ENCODE measurements around the gene SLC16A2. TPM values are rescaled to one million over a fixed set of nuclear protein-coding genes. Genes with fewer than 3 reads are reported as not detected.
A peak's percentile ranks its signal among the peaks of the same experiment; 100 is the strongest.

Gene SLC16A2
- total RNA-seq, 1 experiment from 2014 or later, result 8.5 TPM

- DNase-seq (no peak), ATAC-seq (no peak)
- Histone ChIP-seq H3K9me3 (ENCODE audit: low read length) (no peaks in the 10 kb centered on the region), H3K27ac (ENCODE audit: low read length) (no peak overlapping the region), H3F3A (ENCODE audit: low read length, unreplicated experiment) (no peaks in the 10 kb centered on the region), H2AFZ (ENCODE audit: low read length) (no peak overlapping the region), H3K9ac (ENCODE audit: low read length) (no peak overlapping the region), H3K79me2 (ENCODE audit: low read length) (no peaks in the 10 kb centered on the region), H3K4me1 (ENCODE audit: insufficient read depth, low read length) (no peaks in the 10 kb centered on the region), H4K20me1 (ENCODE audit: low read length) (no peaks in the 10 kb centered on the region), H3K36me3 (ENCODE audit: low read depth, low read length) (no peaks in the 10 kb centered on the region), H3K4me3 (ENCODE audit: low read length) (no peak overlapping the region), H3K4me2 (ENCODE audit: low read length) (no peak overlapping the region), H3K9me2 (replicated peaks; ENCODE audit: low read length) (no peaks in the 10 kb centered on the region), H3K27me3 (ENCODE audit: low read length) (no peaks in the 10 kb centered on the region)
- intact Hi-C loops (cut with micrococcal nuclease), result no loop called here
- ChIA-PET CTCF (no interaction called here), POLR2A (ENCODE audit: unreplicated experiment) (no interaction called here)
- no TSS peak for BruUV-seq (replicated peaks)
- TF ChIP-seq EZH2 (IDR thresholded peaks at IDR 0.05; ENCODE audit: low read length, unreplicated experiment), result no peak
These were observed 44.0 kb upstream of the SLC16A2 start for GRCh38 chrX:74377282-74377681.

- Histone ChIP-seq H4K20me1 (ENCODE audit: low read length) (no peaks in the 10 kb centered on the region), H3K4me3 (ENCODE audit: low read length) (no peak overlapping the region), H3F3A (ENCODE audit: low read length, unreplicated experiment) (no peaks in the 10 kb centered on the region), H3K9ac (ENCODE audit: low read length) (no peak overlapping the region), H3K36me3 (ENCODE audit: low read depth, low read length) (no peaks in the 10 kb centered on the region), H3K9me3 (ENCODE audit: low read length) (no peaks in the 10 kb centered on the region), H3K27me3 (ENCODE audit: low read length) (no peaks in the 10 kb centered on the region), H3K27ac (ENCODE audit: low read length) (no peak overlapping the region), H3K9me2 (replicated peaks; ENCODE audit: low read length) (no peaks in the 10 kb centered on the region), H3K4me1 (ENCODE audit: insufficient read depth, low read length) (peaks cover 8% of the 10 kb centered on the region), H3K79me2 (ENCODE audit: low read length) (no peaks in the 10 kb centered on the region), H2AFZ (ENCODE audit: low read length) (no peak overlapping the region), H3K4me2 (ENCODE audit: low read length) (no peak overlapping the region)
- DNase-seq, result peak; percentile 83
- POLR2A ChIA-PET (ENCODE audit: unreplicated experiment), result no interaction called here
- BruUV-seq (replicated peaks), result no TSS peak
- intact Hi-C loops (cut with micrococcal nuclease), result loop anchor here (1.0 to 5.0 kb wide), 6 partner anchors 38 to 168 kb away; partner anchors contain the start of gene SLC16A2
- CTCF ChIA-PET, result interaction anchor here (0.7 kb wide), 1 partner anchor 154 kb away, joined by 3 read pairs; no protein-coding TSS in a partner anchor
- peak; percentile 85 for ATAC-seq
- TF ChIP-seq EZH2 (IDR thresholded peaks at IDR 0.05; ENCODE audit: low read length, unreplicated experiment) (no peak), CTCF (conservative IDR thresholded peaks at IDR 0.05; ENCODE audit: low read depth, low read length) (peak; percentile 83)
These were observed 38.7 kb upstream of the SLC16A2 start for GRCh38 chrX:74382613-74383012.

DNA sequence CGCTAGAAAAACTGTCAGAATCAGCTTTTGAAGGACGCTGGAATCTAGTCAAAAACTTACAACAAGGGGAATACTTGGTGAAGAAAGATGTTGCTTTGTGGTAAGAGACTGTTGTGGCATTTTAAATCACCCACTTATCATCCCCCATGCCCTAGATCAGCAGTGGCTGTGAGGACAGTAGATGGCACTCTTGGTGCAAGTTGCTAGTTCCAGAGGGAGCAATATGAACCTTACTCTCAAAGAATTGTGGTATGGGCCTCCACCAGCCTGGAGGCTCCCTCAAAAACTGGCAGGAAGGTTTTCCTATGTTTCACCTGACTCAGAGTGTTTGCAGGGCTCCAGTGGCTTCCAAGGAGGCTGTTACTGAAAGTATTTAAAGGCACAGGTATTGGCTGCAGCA is 37.7 kb upstream of the SLC16A2 start:
- no peaks in the 10 kb centered on the region for H3K36me3 ChIP-seq (ENCODE audit: low read depth, low read length)
- CTCF ChIA-PET, result no interaction called here
- POLR2A ChIA-PET (ENCODE audit: unreplicated experiment), result no interaction called here
- H3K9me2 ChIP-seq (replicated peaks; ENCODE audit: low read length), result no peaks in the 10 kb centered on the region
- peaks cover 11% of the 10 kb centered on the region for H3K4me1 ChIP-seq (ENCODE audit: insufficient read depth, low read length)
- intact Hi-C loops (cut with micrococcal nuclease), result loop anchor here (1.0 to 5.0 kb wide), 5 partner anchors 37 to 167 kb away; partner anchors contain the start of gene SLC16A2
- 0 out of 2 replicates have a peak overlapping the region, but pooled peaks have one; percentile 2 for H2AFZ ChIP-seq (ENCODE audit: low read length)
- H3K4me3 ChIP-seq (ENCODE audit: low read length), result no peak overlapping the region
- H4K20me1 ChIP-seq (ENCODE audit: low read length), result no peaks in the 10 kb centered on the region
- TF ChIP-seq EZH2phosphoT487 (IDR thresholded peaks at IDR 0.05; ENCODE audit: borderline replicate concordance, low read length) (no peak), EZH2 (IDR thresholded peaks at IDR 0.05; ENCODE audit: low read length, unreplicated experiment) (no peak), CTCF (conservative IDR thresholded peaks at IDR 0.05; ENCODE audit: low read depth, low read length) (peak; percentile 88)
- H3F3A ChIP-seq (ENCODE audit: low read length, unreplicated experiment), result no peaks in the 10 kb centered on the region
- H3K9me3 ChIP-seq (ENCODE audit: low read length), result no peaks in the 10 kb centered on the region
- ATAC-seq, result peak; percentile 94
- H3K27ac ChIP-seq (ENCODE audit: low read length), result no peak overlapping the region
- H3K4me2 ChIP-seq (ENCODE audit: low read length), result no peak overlapping the region
- H3K79me2 ChIP-seq (ENCODE audit: low read length), result no peaks in the 10 kb centered on the region
- no TSS peak for BruUV-seq (replicated peaks)
- DNase-seq, result peak; percentile 83
- H3K27me3 ChIP-seq (ENCODE audit: low read length), result no peaks in the 10 kb centered on the region
- no peak overlapping the region for H3K9ac ChIP-seq (ENCODE audit: low read length)

All from PC-3 (cell line).